ENCODE data around the gene BRIX1. TPM values are rescaled to one million over a fixed set of nuclear protein-coding genes. Genes with fewer than 3 reads are reported as not detected.

The BRIX1 gene
- total RNA-seq, 1 donor, result 88.9 TPM

- H3K4me3 ChIP-seq (ENCODE audit: low read depth, low read length), result peak overlapping the region; percentile 91
- TF ChIP-seq CTCF (IDR thresholded peaks at IDR 0.05; ENCODE audit: insufficient read depth, low read depth, low read length), result no peak
- peak; percentile 79 for DNase-seq (ENCODE audit: low read depth)
Measured at GRCh38 chr5:34929720-34930461, 14.4 kb downstream of the BRIX1 start.

DNA sequence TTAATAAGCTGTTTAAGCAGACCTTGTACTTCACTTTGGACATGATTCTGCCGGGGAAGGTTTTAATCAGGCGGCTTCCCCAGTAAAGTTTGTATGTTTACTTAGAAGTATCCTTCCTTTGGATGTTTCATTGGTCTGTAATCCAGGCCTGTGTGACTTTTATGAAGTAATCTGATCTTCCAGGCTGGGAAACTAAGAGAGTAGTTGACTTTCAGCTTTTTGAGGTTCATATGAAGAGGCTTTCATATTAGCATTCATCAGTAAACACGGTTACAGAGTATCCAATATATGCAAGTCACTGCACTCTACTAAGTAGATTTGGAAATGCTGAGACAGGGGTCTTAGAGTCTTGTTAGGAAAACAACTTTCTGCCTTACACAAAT is 14.9 kb downstream of the BRIX1 start:
- peak overlapping the region; percentile 91 for H3K4me3 ChIP-seq (ENCODE audit: low read depth, low read length)
- peak; percentile 79 for DNase-seq (ENCODE audit: low read depth)
- no peak for TF ChIP-seq CTCF (IDR thresholded peaks at IDR 0.05; ENCODE audit: insufficient read depth, low read depth, low read length)

GRCh38 chr5:34930870-34931269 is 15.4 kb downstream of the BRIX1 start:
- DNase-seq (ENCODE audit: low read depth), result no peak
- H3K4me3 ChIP-seq (ENCODE audit: low read depth, low read length), result peak overlapping the region; percentile 91
- TF ChIP-seq CTCF (IDR thresholded peaks at IDR 0.05; ENCODE audit: insufficient read depth, low read depth, low read length), result no peak

GRCh38 chr5:34932947-34933346 is 17.4 kb downstream of the BRIX1 start:
- no peak overlapping the region for H3K4me3 ChIP-seq (ENCODE audit: low read depth, low read length)
- no peak for TF ChIP-seq CTCF (IDR thresholded peaks at IDR 0.05; ENCODE audit: insufficient read depth, low read depth, low read length)
- DNase-seq (ENCODE audit: low read depth), result no peak

GRCh38 chr5:34941936-34942335 is 26.4 kb downstream of the BRIX1 start:
- DNase-seq (ENCODE audit: low read depth), result no peak
- no peak for TF ChIP-seq CTCF (IDR thresholded peaks at IDR 0.05; ENCODE audit: insufficient read depth, low read depth, low read length)
- no peak overlapping the region for H3K4me3 ChIP-seq (ENCODE audit: low read depth, low read length)

GRCh38 chr5:34944044-34944443 is 28.5 kb downstream of the BRIX1 start:
- no peak for TF ChIP-seq CTCF (IDR thresholded peaks at IDR 0.05; ENCODE audit: insufficient read depth, low read depth, low read length)

More at GRCh38 chr5:34944044-34944443, 28.5 kb downstream of the BRIX1 start:
- no peak overlapping the region for H3K4me3 ChIP-seq (ENCODE audit: low read depth, low read length)
- no peak for DNase-seq (ENCODE audit: low read depth)
